Measurements from ENCODE around the gene ZNF649. TPM values are rescaled to one million over a fixed set of nuclear protein-coding genes. Genes with fewer than 3 reads are reported as not detected.

The ZNF649 gene
- total RNA-seq, 1 donor from 2014 or later = 7.7 TPM

DNA sequence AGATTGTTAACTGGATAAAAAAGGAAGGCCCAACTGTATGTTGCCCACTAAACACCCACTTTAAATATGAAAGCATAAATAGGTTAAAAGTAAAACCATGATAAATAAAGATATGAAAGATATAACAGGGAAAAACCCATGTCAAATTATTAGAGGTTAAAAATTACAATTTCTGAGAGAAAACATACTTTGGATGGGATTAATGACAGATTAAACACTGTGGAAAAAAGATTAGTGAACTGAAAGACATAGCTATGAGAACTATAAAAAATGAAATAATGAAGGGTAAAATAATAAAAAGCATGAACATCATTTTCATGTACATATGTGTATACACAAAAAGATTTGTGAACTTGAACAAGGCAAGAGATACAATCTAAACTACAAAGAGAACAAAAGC is 14.9 kb downstream of the ZNF649 start:
- no peak for DNase-seq (ENCODE audit: low spot score)

DNA sequence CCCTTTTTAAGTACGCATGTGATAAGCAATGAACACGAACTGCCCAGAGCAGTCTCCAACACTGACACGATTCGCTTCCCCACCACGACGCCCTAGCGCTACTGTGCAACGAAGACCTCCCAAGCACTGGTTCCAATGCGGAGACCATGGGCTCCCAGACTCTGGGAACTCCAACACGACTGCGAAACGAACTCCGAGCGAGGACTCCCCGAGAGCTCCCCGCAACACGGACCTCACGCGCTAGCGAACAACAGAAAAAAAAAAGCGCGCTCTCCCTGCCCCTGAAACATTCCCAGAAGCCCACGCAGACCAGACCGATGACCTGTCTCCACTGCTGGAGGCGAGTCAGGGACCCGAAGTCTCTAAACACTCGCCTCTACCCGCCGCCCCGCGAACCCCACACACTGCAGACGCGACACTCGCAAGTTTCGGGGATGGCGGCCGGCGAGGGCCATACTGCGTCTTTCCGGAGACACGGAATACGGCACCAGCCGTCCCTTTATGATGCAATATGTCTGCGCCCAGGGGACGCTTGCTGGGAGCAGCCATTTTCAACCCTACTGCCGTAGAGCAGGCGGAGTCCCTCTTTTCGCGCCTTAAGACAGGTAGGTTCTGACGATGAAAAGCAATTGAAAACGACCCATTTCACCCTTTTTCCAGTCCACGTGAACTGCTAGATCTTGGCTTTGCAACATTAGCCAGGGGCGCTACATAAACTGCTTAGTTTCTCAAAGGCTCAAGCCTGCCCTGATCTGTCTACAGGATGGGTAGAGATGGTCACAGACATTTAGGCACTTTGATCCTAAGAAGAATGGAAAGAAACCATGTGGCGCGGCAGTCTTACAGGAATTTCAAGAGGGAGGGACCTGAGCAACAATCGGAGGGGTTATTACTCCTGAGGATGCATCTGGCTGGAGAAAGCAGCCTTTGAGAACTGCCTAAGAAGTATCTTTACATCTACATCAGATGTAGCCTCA is 17.0 kb downstream of the ZNF649 start, which contains the start of gene ZNF577:
ZNF577 (minus strand) TSS at position 430 of the 977 bp plus-strand sequence. CDS start 7,569 bp downstream, outside the sequence.
- peak; percentile 92 for DNase-seq (ENCODE audit: low spot score)

DNA sequence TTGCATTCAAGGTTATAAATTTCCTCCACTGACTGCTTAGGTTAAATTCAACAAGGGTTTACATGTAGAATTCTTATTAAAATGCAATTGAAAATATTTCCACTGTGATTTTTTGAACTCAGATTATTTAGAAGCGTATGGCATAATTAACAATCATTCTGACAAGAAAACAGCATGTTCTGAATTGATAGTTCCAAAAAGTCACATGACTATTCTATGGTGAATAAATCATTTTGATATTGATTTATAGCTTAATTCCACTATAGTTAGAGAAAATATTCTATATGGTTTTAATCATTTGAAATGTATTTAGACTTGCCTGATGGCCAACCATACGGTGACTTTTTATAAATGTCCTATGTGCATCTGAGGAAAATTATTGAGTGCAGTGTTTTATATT is 20.1 kb downstream of the ZNF649 start:
- no peak for DNase-seq (ENCODE audit: low spot score)

DNA sequence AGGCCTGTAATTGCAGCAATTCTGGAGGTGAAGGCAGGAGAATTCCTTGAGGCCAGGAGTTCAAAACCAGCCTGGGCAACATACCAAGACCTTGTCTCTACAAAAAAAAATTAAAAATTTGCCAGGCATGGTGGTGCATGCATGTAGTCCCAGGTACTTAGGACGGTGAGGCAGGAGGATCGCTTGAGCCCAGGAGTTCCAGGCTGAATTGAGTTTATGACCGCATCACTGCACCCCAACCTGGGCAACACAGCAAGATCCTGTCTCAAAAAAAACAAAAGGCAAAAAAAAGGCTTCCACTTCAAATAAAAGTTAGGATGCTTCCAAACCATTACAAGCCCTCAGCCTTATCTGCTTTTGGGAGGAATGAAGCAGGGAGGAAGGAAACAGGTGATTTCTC is 22.3 kb downstream of the ZNF649 start:
- DNase-seq (ENCODE audit: low spot score) = no peak

- no peak for DNase-seq (ENCODE audit: low spot score)
These were observed 31.7 kb downstream of the ZNF649 start for GRCh38 chr19:51873097-51873496.

- DNase-seq (ENCODE audit: low spot score) = no peak
These were observed 42.8 kb downstream of the ZNF649 start for GRCh38 chr19:51861870-51862622.

Other genes with a start within 250 kb of the ZNF649 start
- 24.0 TPM for gene SPACA6, start 211.7 kb downstream of the ZNF649 start, total RNA-seq
- 31.7 TPM for gene HAS1, start 181.0 kb downstream of the ZNF649 start, total RNA-seq
- 97.6 TPM for gene FPR1, start 153.1 kb downstream of the ZNF649 start, total RNA-seq
- gene FPR2, start 143.8 kb downstream of the ZNF649 start, total RNA-seq = 11.4 TPM
- 44.5 TPM for gene FPR3, start 109.9 kb downstream of the ZNF649 start, total RNA-seq
- 8.0 TPM for gene ZNF577, start 17.1 kb downstream of the ZNF649 start, total RNA-seq
- 5.1 TPM for gene ZNF613, start 22.5 kb upstream of the ZNF649 start, total RNA-seq
- 9.7 TPM for gene ZNF350, start 81.8 kb upstream of the ZNF649 start, total RNA-seq
- gene ZNF615, start 103.2 kb upstream of the ZNF649 start, total RNA-seq = 6.3 TPM
- gene ZNF614, start 123.4 kb upstream of the ZNF649 start, total RNA-seq = 7.4 TPM
- 13.6 TPM for gene ZNF432, start 143.8 kb upstream of the ZNF649 start, total RNA-seq
- 17.9 TPM for gene ZNF841, start 190.7 kb upstream of the ZNF649 start, total RNA-seq
- gene ZNF616, start 234.9 kb upstream of the ZNF649 start, total RNA-seq = 7.2 TPM

Data from mesenteric fat pad (tissue), 1 donor.